BE2C (cell line): ENCODE measurements around the gene IGSF21.

Source experiments
- DNase-seq: peaks from one replicate; pipeline ENCODE4 v3.0.0-alpha.2; 2020
- H3K27me3 ChIP-seq: fragments of 250-450 bp; sonication (Bioruptor Pico); 2 replicates; pipeline ENCODE4 v1.5.1; 2020; ENCODE audit warnings: mild to moderate bottlenecking
- H3K36me3 ChIP-seq: fragments of 250-450 bp; sonication (Bioruptor Pico); 2 replicates; pipeline ENCODE4 v1.5.1; 2020; ENCODE audit warnings: mild to moderate bottlenecking
- H3K4me1 ChIP-seq: fragments of 250-450 bp; sonication (Bioruptor Pico); 2 replicates; pipeline ENCODE4 v1.5.1; 2020
- H3K4me3 ChIP-seq: 2 replicates; pipeline ENCODE4 v1.5.1; 2011; ENCODE audit warnings: low read depth, low read length
- H3K9me3 ChIP-seq: fragments of 250-450 bp; sonication (Bioruptor Pico); 2 replicates; pipeline ENCODE4 v1.5.1; 2020
- TF ChIP-seq, protein P1 (sequence below): IDR thresholded peaks from 2 replicates; pipeline ENCODE4 v1.5.1; 2012; ENCODE audit warnings: mild to moderate bottlenecking, low read depth, low read length

IGSF21 gene

DNA sequence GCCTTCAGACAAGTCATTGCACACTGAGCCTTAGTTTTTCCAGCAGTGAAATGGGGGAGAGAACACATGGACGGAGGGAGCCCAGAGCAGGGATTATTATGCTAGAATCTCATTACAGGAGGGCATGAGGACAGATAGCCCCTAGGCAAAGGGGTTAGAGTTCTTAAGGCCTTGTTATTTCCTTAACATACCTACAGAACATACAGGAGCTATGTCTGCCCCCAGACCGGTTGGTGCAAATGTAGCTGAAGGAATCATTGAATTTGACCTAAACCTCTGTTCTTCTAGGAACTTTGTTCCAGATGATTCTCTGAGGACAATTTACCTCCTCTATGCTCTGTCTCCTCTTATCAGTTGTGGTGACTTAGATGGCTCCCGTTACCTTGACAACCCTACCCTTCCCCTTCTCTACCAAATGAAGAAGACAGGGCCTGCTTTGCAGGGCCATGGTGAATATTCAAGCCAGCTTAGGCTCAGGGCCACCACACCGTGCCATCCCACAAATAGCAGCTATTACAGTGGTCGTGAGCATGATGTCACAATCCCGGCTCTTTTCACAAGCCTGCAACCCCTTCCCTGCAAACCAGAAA, 156.9 kb downstream of the IGSF21 start:
- Histone ChIP-seq H3K4me3 (no peak overlapping the region), H3K9me3 (no peaks in the 10 kb centered on the region), H3K4me1 (no peaks in the 10 kb centered on the region), H3K36me3 (no peaks in the 10 kb centered on the region), H3K27me3 (no peaks in the 10 kb centered on the region)
- no peak for DNase-seq
- TF ChIP-seq, protein P1, sequence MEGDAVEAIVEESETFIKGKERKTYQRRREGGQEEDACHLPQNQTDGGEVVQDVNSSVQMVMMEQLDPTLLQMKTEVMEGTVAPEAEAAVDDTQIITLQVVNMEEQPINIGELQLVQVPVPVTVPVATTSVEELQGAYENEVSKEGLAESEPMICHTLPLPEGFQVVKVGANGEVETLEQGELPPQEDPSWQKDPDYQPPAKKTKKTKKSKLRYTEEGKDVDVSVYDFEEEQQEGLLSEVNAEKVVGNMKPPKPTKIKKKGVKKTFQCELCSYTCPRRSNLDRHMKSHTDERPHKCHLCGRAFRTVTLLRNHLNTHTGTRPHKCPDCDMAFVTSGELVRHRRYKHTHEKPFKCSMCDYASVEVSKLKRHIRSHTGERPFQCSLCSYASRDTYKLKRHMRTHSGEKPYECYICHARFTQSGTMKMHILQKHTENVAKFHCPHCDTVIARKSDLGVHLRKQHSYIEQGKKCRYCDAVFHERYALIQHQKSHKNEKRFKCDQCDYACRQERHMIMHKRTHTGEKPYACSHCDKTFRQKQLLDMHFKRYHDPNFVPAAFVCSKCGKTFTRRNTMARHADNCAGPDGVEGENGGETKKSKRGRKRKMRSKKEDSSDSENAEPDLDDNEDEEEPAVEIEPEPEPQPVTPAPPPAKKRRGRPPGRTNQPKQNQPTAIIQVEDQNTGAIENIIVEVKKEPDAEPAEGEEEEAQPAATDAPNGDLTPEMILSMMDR, result no peak

DNA sequence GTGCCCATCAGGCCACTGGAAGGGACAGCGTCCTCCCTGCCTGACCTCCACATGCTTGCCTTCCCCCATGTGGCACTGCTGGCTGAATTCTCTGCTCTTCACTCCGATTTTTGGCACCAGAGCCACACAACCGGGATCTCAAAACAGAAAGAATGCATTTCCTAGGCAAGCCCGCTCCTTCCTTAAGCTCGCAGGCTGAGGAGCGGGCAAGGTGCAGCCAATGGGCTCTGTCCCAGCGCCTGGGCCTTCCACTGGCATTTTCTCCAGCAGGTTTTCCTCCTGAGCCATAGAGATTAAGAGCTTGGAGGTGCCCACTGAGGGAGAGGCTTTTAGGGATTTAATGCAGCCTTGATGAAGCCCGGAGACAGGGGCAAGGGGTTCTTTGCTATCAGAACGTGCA, 158.0 kb downstream of the IGSF21 start:
- DNase-seq, result no peak
- Histone ChIP-seq H3K4me3 (no peak overlapping the region), H3K36me3 (no peaks in the 10 kb centered on the region), H3K9me3 (no peaks in the 10 kb centered on the region), H3K27me3 (no peaks in the 10 kb centered on the region), H3K4me1 (no peaks in the 10 kb centered on the region)
- TF ChIP-seq, protein P1, result no peak

DNA sequence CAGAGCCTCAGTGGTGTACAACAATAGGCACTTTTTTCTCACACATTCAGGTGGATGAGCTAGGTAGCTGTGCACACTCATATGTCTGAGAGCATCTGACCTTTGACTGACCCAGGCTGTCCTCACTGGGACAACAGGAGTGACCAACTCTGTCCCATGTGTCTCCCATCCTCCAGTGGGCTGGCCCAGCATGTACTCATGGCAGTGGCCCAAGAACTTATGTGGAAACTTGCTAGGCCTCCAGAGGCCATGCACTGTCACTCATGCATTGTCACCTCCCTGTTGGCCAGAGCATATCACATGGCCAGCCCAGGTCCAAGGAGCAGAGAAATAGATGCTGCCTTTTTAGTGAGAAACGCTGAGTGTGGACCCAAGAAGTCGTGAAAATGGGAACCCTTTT, 158.8 kb downstream of the IGSF21 start:
- H3K4me3 ChIP-seq, result no peak overlapping the region
- no peaks in the 10 kb centered on the region for H3K9me3 ChIP-seq
- H3K4me1 ChIP-seq, result no peaks in the 10 kb centered on the region
- TF ChIP-seq, protein P1, result no peak
- DNase-seq, result no peak
- H3K36me3 ChIP-seq, result no peaks in the 10 kb centered on the region
- H3K27me3 ChIP-seq, result no peaks in the 10 kb centered on the region

DNA sequence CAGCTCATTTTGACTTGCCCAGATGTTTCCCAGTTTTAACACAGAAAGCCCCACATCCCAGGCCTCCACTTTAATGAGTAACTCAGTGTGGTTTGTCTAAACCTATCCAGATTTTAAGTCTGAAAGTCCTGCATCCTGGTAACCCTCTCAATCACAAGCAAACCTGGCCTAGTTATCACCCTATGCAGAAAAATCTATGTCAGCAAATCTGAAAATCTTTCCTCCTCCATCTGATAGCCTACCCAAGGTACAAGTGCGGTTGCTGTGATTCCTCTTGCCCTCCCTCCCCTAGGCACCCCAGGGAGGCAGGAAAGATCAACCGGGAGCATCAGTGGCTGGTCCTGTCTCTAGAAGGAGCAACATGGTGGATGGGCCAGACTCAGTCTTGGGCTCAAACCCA, 163.7 kb downstream of the IGSF21 start:
- H3K4me3 ChIP-seq, result no peak overlapping the region
- DNase-seq, result no peak

DNA sequence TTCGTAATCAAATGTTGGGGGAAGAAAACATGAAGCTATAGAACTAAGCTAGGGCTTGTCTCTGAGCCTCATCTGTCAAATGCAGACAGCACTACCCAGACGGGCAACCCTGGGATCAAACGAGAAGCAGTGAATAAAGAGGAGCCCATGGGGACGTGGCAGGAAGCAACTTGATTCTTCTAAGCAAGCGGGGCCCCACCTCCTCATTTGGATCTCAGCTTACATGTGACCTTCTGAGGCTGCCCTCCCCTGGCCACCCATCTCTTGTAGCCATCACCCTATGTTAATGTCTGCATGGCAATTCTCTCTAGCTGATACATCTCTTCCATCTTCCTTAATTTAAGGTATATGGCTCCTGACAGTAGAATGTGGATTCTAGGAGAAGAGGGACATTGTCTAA, 171.3 kb downstream of the IGSF21 start:
- H3K27me3 ChIP-seq, result no peaks in the 10 kb centered on the region
- TF ChIP-seq, protein P1, result no peak
- H3K36me3 ChIP-seq, result no peaks in the 10 kb centered on the region
- DNase-seq, result no peak
- no peak overlapping the region for H3K4me3 ChIP-seq
- no peaks in the 10 kb centered on the region for H3K4me1 ChIP-seq
- no peaks in the 10 kb centered on the region for H3K9me3 ChIP-seq

More for the DNA sequence above, 163.7 kb downstream of the IGSF21 start:
- TF ChIP-seq, protein P1, result no peak
- Histone ChIP-seq H3K36me3 (no peaks in the 10 kb centered on the region), H3K9me3 (no peaks in the 10 kb centered on the region), H3K4me1 (no peaks in the 10 kb centered on the region), H3K27me3 (no peaks in the 10 kb centered on the region)

DNA sequence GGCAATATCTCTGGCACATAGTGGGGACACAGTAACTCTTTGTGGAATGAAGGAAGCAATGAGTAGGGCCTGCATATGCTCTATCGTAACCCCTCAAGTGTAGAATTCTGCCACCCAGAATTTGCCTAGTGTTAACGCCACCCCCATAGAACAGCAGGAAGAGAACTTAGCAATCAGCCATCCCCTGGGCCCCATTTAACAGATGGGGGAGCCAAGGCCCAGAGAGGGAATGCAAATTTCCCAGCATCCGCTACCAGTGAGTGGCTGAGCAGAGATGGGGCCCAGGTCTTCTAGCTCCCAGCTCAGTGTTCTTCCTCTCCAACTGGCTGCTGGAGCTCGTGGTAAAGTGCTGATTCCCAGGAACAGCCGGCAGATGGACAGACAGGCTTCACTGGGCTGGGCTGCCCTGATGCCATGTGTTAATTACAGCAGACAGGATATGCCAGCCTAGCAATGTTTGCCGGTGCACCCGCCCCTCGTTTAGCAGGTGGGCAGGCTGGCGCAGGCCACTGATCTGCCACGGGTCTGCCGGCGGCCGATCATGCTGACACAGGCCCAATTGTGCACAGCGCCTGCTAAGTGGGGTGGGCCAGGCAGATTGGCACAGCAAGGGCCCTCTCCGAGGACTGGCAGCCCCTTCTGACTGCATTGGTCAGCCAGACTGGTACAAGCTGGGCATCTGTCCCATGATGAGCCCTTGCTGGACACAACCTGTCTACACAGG, 171.9 kb downstream of the IGSF21 start:
- Histone ChIP-seq H3K36me3 (no peaks in the 10 kb centered on the region), H3K4me3 (no peak overlapping the region), H3K4me1 (no peaks in the 10 kb centered on the region), H3K9me3 (no peaks in the 10 kb centered on the region), H3K27me3 (no peaks in the 10 kb centered on the region)
- DNase-seq, result no peak
- TF ChIP-seq, protein P1, result no peak
